SIG-M5 (cell line): ENCODE data around the gene DPYSL3.
"Not testable (repeated sequence)": the region's sequence is repeated elsewhere in the genome, so short reads cannot be mapped to it uniquely, and the experiment has no call there.

Source experiments
- DNase-seq: peaks from one replicate; lab custom pipeline; 2025; lab: John Stamatoyannopoulos, UW

The DPYSL3 gene

DNA sequence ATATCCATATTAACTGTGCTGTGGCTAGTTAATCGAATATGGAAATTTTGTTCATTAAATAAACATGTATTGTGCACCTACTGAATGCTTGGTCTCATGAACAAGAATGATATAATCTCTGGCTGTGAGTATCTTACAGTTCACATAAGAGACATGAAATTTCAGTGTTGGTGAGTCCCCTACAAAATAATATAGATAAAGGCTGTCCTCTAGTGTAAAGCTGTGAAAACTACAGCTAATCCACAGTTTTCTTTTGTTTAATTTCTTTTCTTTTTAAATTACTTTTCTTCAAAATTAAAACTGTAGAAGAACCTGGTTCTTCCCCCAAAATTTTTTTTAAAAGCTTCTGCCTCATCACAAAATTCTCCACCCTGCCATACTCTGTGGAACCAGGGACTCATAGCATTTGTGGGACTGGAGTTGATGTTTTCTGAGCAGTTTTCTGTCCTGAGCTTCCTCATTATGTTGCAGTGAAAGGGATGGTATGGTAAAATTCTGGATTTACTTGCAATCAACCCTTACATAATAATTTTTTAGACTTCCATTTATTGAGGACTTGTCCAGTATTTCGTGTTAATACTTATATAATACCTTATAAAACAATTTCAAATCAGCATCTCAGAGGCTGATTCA lies 140.0 kb downstream of the DPYSL3 start:
- no peak for DNase-seq

DNA sequence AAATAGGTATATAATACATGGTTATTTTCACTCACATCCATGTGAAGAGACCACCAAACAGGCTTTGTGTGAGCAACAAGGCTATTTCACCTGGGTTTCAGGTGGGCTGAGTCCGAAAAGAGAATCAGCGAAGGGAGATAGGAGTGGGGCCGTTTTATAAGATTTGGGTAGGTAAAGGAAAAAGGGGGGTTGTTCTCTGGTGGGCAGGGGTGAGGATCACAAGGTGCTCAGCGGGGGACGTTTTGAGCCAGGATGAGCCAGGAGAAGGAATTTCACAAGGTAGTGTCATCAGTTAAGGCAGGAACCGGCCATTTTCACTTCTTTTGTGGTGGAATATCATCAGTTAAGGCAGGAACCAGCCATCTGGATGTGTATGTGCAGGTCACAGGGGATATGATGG lies 142.5 kb downstream of the DPYSL3 start:
- DNase-seq = not testable (repeated sequence)

DNA sequence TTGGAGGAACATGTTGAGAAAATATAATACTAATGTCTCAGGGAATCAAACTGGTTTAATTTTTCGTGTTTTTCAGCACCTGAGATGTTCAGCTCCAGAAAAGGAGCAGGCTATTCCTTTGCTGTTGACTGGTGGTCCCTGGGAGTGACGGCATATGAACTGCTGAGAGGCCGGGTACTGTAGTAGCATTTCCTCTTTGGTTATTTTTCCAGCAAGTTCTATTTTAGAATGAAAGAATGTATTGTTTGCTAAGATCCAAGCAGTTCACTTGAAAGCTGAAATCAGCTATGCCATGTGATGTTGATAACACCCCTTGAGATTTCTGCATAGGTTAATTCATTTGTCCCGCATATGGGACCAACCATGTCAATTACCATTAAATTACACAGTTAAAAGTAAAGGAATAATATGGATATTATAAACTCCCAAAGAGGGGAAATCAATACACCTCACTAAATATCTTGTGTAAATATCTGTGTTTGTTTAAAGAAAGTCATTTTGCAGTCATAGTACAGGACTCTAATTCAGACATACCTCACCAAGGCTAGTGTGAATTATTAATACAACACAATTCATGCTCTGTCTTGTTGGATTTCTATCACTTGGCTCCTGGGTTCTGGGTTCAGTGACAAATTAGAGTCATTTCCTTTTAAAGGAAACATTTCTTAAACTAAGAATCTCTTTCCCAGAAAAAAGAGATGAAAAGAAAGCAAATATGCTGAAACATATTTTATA lies 148.3 kb downstream of the DPYSL3 start:
- DNase-seq = no peak

DNA sequence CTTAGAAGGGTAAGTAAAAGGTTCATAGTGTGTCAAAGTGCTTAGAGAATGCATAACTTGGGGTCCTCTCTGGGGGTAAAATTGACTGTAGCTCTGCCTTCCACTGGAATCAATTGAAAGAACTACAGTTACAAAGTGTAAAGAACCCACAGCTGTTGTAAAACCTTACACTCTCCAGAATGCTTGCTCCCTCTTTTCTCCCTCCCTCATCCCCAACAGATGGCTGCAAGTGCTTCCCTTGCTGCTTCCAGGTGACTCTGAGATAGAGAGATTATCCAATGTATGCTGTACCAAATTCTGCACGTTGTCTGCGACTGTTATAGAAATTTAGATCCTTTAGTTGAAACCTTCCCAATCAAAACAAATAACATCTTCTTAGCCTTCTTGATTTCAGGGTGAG lies 149.1 kb downstream of the DPYSL3 start:
- DNase-seq = no peak

DNA sequence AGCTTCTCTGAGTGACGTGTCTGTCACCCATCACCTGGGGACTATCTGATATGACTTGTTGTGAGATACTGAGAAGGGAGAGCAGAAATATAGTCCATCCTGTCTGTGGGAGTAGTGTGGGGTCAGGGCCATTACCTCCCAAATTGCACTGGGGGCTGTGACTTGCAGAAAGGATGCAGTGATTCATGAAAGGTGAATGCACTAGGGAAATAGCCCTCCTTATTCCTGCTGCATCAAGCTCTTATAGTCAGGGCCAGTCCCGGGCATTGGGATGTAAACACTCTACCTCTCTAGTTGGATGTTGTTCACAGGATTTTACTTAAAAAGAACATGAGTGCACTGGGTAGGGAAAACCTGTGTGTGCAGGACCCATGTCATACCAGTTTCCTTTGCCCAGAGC lies 150.3 kb downstream of the DPYSL3 start:
- DNase-seq = no peak

DNA sequence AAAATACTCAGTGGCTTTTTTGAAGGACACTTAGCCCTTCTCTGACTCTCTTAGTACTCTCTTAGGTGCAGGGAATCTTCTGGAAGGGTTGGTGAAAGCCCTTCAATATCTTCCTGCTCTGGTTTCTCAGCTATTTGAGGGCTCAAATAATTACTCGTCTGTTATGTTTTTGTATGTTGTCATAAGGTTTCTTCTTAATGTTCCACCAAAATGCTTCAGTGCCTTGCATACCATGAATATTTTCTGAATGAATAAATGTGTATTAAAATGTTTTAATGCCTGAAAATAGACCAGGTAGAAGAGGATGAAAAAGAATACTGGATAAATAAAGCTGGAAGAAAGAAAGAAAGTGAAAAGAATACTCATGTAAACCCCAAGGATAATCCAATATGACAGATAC lies 150.8 kb downstream of the DPYSL3 start:
- no peak for DNase-seq

DNA sequence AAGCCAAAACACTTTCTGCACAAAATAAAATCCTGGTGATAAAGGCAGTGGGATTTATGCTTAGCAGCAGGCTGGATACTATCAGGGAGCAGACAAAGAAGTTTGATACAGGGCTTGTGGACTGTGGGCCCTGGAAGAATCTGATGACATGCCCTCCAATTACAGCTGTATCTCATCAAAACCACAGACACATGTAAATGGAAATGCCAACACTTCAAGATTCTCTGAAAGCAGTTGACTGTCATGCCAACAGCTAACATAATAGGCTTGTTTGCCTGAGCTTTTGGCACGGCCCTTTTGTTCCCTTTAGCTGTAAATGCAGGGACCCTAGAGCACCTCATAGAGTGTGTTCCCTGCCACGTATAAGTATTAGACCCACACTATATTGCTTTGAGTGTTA lies 160.6 kb downstream of the DPYSL3 start:
- no peak for DNase-seq

DNA sequence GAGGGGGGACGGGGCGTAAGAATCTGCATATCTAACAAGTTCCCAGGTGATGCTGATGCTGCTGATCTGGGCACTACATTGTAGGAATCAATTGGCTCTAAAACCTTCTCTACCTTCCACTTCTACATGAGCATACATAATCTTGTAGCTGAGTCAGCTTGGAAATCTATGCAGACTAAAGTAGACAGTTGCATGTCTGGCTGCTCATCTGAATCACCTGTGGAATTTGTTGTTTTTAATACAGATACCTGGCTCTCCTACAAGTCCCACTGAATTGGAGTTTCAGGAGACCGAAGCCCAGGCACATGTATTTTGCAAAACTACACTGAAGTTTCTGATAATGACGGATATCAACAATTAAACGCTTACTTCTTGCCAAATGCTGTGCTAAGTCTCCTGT lies 161.4 kb downstream of the DPYSL3 start:
- DNase-seq = no peak

DNA sequence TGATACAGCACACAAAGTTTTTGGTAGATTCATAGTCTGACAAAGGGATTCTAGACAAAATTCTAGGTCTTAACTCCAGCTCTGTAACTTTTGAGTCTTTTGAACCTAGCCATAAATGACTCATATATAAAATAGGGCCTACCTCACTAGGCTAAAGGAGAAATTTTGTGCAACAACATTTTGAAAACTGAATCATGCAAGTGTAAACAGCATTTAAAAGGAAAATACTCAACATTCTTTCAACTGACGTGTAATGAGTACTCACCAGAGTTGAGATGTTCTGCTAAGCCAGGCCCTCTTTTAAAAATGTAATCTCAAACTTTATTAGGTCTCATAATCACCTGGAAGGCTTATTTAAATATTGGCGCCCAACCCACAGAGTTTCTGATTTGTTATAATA lies 161.8 kb downstream of the DPYSL3 start:
- no peak for DNase-seq

DNA sequence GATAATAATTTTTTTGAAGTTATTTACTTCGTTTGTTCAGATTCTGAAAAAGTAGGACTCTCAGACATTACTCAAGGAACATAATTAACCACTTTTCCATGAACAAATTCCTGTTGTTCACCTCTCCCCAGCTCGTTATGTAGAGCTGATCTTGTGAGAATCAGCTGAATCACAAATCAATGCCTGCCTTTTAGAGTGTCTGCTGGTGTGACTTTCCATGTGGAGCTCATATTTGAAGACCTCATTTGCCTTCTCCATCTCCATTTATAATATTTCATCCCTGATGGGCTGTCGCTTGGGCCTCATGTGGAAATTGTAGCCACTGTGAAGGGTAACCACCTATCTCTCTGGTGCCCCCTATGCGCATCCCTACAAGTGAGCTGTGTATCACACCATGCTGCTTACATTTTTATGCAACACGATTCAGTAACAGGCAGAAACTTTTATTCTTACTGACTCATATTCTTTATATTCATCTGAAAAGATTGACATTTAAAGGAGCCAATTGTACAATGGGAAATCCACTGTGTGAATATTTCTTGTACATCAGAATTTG lies 163.8 kb downstream of the DPYSL3 start:
- DNase-seq = no peak

DNA sequence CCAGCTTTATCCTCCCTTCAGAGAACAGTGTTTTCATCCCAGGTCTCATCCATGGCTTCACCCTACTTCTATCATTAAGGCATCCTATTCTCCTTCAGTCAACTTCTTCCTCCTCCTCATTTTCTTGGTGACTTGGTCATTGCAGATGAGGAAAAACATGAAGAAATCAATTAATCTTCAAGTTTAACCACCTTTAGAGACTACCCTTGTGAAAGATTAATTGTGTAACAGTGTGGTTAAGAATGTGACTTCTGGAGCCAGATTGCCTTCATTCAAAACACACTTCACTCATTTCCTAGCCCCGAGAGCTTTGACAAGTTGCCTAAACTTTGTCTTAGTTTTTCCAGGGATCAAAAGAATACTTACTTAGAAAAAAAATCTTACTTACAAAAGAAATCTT lies 165.0 kb downstream of the DPYSL3 start:
- DNase-seq = no peak

DNA sequence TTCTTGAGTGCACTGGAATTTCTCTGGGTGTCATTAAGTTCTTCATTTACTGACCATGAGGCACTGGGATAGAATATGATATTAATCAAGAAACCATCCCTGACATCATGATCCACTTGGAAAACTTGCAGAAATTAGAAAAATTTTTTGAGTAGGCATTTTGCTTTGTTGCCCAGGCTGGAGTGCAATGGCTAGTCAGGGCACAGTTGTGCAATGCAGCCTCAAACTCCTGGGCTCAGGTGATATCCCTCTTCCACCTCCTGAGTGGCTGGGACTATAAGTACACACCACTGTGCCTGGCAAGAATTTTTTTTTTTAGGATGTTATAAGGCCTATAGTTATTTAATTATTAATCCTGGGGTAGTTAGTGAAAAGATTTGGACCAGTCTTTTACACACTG lies 168.5 kb downstream of the DPYSL3 start:
- DNase-seq = no peak

DNA sequence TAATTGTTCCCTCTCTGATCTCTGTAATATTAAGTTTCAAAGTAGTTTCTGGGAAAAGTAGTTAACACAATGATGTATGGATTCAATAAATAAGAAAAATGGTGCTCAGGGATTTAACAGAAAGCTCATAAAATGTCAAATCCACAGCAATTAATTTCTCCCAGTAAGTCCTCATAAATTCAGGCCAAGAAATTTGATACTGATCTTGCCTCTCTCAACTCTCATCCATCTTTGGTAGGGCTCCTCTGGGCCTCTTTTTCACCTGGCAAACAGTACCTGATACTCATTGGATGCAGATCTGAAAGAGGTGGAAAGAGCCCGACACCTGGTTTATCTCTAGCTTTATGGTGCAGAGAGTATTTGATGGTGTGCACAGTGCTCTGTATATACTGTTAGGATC lies 168.9 kb downstream of the DPYSL3 start:
- no peak for DNase-seq
